Glutamatergic neuron (in vitro differentiated cells): ENCODE results near the gene RAPGEF1. TPM values are rescaled to one million over a fixed set of nuclear protein-coding genes. Genes with fewer than 3 reads are reported as not detected.

Source experiments
- DNase-seq: peaks from one replicate; pipeline ENCODE4 v3.0.0; 2022
- H3K27ac Mint-ChIP-seq: one replicate; pipeline ENCODE4 v1.8.0; 2020; ENCODE audit warnings: mild to moderate bottlenecking, mixed read lengths, inconsistent platforms; ENCODE audit not compliant: unreplicated experiment
- H3K27me3 Mint-ChIP-seq: one replicate; pipeline ENCODE4 v1.8.0; 2020; ENCODE audit warnings: mild to moderate bottlenecking, moderate library complexity, mixed read lengths, inconsistent platforms; ENCODE audit not compliant: unreplicated experiment
- H3K36me3 Mint-ChIP-seq: one replicate; pipeline ENCODE4 v1.8.0; 2020; ENCODE audit warnings: mild to moderate bottlenecking, mixed read lengths, inconsistent platforms; ENCODE audit not compliant: unreplicated experiment
- H3K4me1 Mint-ChIP-seq: one replicate; pipeline ENCODE4 v1.8.0; 2020; ENCODE audit warnings: mild to moderate bottlenecking, low read depth, mixed read lengths, inconsistent platforms; ENCODE audit not compliant: unreplicated experiment
- H3K4me3 Mint-ChIP-seq: one replicate; pipeline ENCODE4 v1.8.0; 2020; ENCODE audit warnings: mild to moderate bottlenecking, mixed read lengths, inconsistent platforms; ENCODE audit not compliant: unreplicated experiment
- H3K9me3 Mint-ChIP-seq: one replicate; pipeline ENCODE4 v1.8.0; 2020; ENCODE audit warnings: mild to moderate bottlenecking, moderate library complexity, mixed read lengths, inconsistent platforms; ENCODE audit not compliant: unreplicated experiment
- CTCF ChIP-seq: fragments of 200-600 bp; sonication (generic); IDR thresholded peaks from one replicate; pipeline ENCODE4 v1.5.0; 2021; ENCODE audit not compliant: partially characterized antibody, unreplicated experiment
- total RNA-seq: library from RNA; stranded (reverse); fragmentation: NEBNext Ultra II Directional; extraction: Animal tissue kit (Norgen Biotek cat#: 25700); gene quantifications from one replicate; pipeline ENCODE4 v1.2.1, GENCODE V29; 2021; ENCODE audit not compliant: unreplicated experiment

RAPGEF1 gene
- total RNA-seq, 1 donor from 2014 or later: 319 TPM

GRCh38 chr9:131593091-131593820 is 146.6 kb downstream of the RAPGEF1 start:
- DNase-seq: no peak
- Mint-ChIP-seq H3K36me3 (no peaks in the 10 kb centered on the region), H3K4me3 (no peak overlapping the region), H3K27me3 (peaks cover 9% of the 10 kb centered on the region), H3K4me1 (peaks cover 21% of the 10 kb centered on the region), H3K27ac (no peak overlapping the region), H3K9me3 (peaks cover 19% of the 10 kb centered on the region)
- no peak for TF ChIP-seq CTCF

- Mint-ChIP-seq H3K27ac (peak overlapping the region; percentile 59), H3K4me1 (peaks cover 18% of the 10 kb centered on the region), H3K27me3 (peaks cover 13% of the 10 kb centered on the region), H3K9me3 (peaks cover 23% of the 10 kb centered on the region), H3K4me3 (peak overlapping the region; percentile 7), H3K36me3 (no peaks in the 10 kb centered on the region)
- no peak for TF ChIP-seq CTCF
- no peak for DNase-seq
Measured at GRCh38 chr9:131591845-131592208, 148.0 kb downstream of the RAPGEF1 start.

GRCh38 chr9:131590907-131591844 is 148.7 kb downstream of the RAPGEF1 start:
- peaks cover 23% of the 10 kb centered on the region for H3K9me3 Mint-ChIP-seq
- peak overlapping the region; percentile 73 for H3K27ac Mint-ChIP-seq
- no peaks in the 10 kb centered on the region for H3K36me3 Mint-ChIP-seq
- H3K4me1 Mint-ChIP-seq: peaks cover 18% of the 10 kb centered on the region
- no peak overlapping the region for H3K4me3 Mint-ChIP-seq
- TF ChIP-seq CTCF: peak; percentile 22
- DNase-seq: peak; percentile 71
- H3K27me3 Mint-ChIP-seq: peaks cover 13% of the 10 kb centered on the region

GRCh38 chr9:131590449-131590848 is 149.4 kb downstream of the RAPGEF1 start:
- Mint-ChIP-seq H3K27ac (no peak overlapping the region), H3K4me1 (peaks cover 18% of the 10 kb centered on the region), H3K9me3 (peaks cover 24% of the 10 kb centered on the region), H3K4me3 (no peak overlapping the region), H3K36me3 (no peaks in the 10 kb centered on the region), H3K27me3 (peaks cover 17% of the 10 kb centered on the region)
- no peak for TF ChIP-seq CTCF
- DNase-seq: no peak
